WTC11 (cell line): ENCODE results near the gene CLEC4C. TPM values are rescaled to one million over a fixed set of nuclear protein-coding genes. Genes with fewer than 3 reads are reported as not detected.

ENCODE experiments used
- ATAC-seq: fragments of 200-7000 bp; cut with Tn5 transposase; 2 replicates; pipeline ENCODE4 v1.10.0; 2021; ENCODE audit warnings: mild to moderate bottlenecking, moderate library complexity
- CTCF ChIA-PET: fragments of 300-600 bp; sonication (Branson Sonifier 250); formaldehyde crosslinking; loops from one replicate; lab custom pipeline; 2021; ENCODE audit warnings: antibody characterized with exemption; lab: Charles Lee
- POLR2A ChIA-PET: fragments of 350-600 bp; sonication (Branson Sonifier 250); formaldehyde crosslinking; loops from one replicate; lab custom pipeline; 2021; ENCODE audit warnings: antibody characterized with exemption; lab: Charles Lee
- DNase-seq: peaks from one replicate; pipeline ENCODE4 v3.0.0; 2021; ENCODE audit warnings: low spot score
- H3K27ac Mint-ChIP-seq: 2 replicates; pipeline ENCODE4 v1.8.0; 2021; ENCODE audit warnings: mixed read lengths
- H3K27me3 Mint-ChIP-seq: 2 replicates; pipeline ENCODE4 v1.8.0; 2021; ENCODE audit warnings: low read depth, mild to moderate bottlenecking, moderate library complexity, mixed read lengths
- H3K36me3 Mint-ChIP-seq: 2 replicates; pipeline ENCODE4 v1.8.0; 2021; ENCODE audit warnings: mixed read lengths
- H3K4me1 Mint-ChIP-seq: 2 replicates; pipeline ENCODE4 v1.8.0; 2022; ENCODE audit warnings: mixed read lengths
- H3K4me3 Mint-ChIP-seq: 2 replicates; pipeline ENCODE4 v1.8.0; 2021; ENCODE audit warnings: mild to moderate bottlenecking, moderate library complexity, mixed read lengths
- H3K9me3 Mint-ChIP-seq: 2 replicates; pipeline ENCODE4 v1.8.0; 2021; ENCODE audit warnings: mixed read lengths
- ARID4B ChIP-seq: sonication (generic); formaldehyde crosslinking; IDR thresholded peaks from 2 replicates; pipeline ENCODE4 v1.8.0; 2023; ENCODE audit warnings: missing genetic modification reagents, mild to moderate bottlenecking, borderline replicate concordance
- CREB1 ChIP-seq: sonication (generic); formaldehyde crosslinking; IDR thresholded peaks from 2 replicates; pipeline ENCODE4 v1.8.0; 2023; ENCODE audit warnings: mild to moderate bottlenecking, missing genetic modification reagents
- ETV6 ChIP-seq: sonication (generic); formaldehyde crosslinking; IDR thresholded peaks from 2 replicates; pipeline ENCODE4 v1.8.1; 2022; ENCODE audit warnings: mild to moderate bottlenecking, missing genetic modification reagents
- FOXK1 ChIP-seq: sonication (generic); formaldehyde crosslinking; IDR thresholded peaks from 2 replicates; pipeline ENCODE4 v1.8.0; 2022; ENCODE audit warnings: mild to moderate bottlenecking, moderate library complexity, missing genetic modification reagents
- FOXP1 ChIP-seq: sonication (generic); formaldehyde crosslinking; IDR thresholded peaks from 2 replicates; pipeline ENCODE4 v1.8.0; 2022; ENCODE audit warnings: missing genetic modification reagents, mild to moderate bottlenecking, moderate library complexity, borderline replicate concordance
- FOXP4 ChIP-seq: sonication (generic); formaldehyde crosslinking; IDR thresholded peaks from 2 replicates; pipeline ENCODE4 v1.8.0; 2022; ENCODE audit warnings: mild to moderate bottlenecking, missing genetic modification reagents
- NFE2L1 ChIP-seq: sonication (generic); formaldehyde crosslinking; IDR thresholded peaks from 2 replicates; pipeline ENCODE4 v1.8.1; 2023; ENCODE audit warnings: missing genetic modification reagents
- SMAD3 ChIP-seq: sonication (generic); formaldehyde crosslinking; IDR thresholded peaks from 2 replicates; pipeline ENCODE4 v1.8.0; 2022; ENCODE audit warnings: missing genetic modification reagents, mild to moderate bottlenecking, borderline replicate concordance
- SOX15 ChIP-seq: fragments of 250-450 bp; sonication (Bioruptor Pico); IDR thresholded peaks from 2 replicates; pipeline ENCODE4 v1.9.0; 2021; ENCODE audit warnings: mild to moderate bottlenecking
- SP1 ChIP-seq: sonication (generic); formaldehyde crosslinking; conservative IDR thresholded peaks from 2 replicates; pipeline ENCODE4 v1.8.1; 2022; ENCODE audit warnings: missing genetic modification reagents
- TEAD1 ChIP-seq: sonication (generic); formaldehyde crosslinking; IDR thresholded peaks from 2 replicates; pipeline ENCODE4 v1.8.0; 2022; ENCODE audit warnings: mild to moderate bottlenecking, missing genetic modification reagents
- ZBTB21 ChIP-seq: sonication (generic); formaldehyde crosslinking; IDR thresholded peaks from 2 replicates; pipeline ENCODE4 v1.8.1; 2023; ENCODE audit warnings: mild to moderate bottlenecking, missing genetic modification reagents, borderline replicate concordance
- ZNF281 ChIP-seq: sonication (generic); formaldehyde crosslinking; IDR thresholded peaks from 2 replicates; pipeline ENCODE4 v1.8.0; 2023; ENCODE audit warnings: mild to moderate bottlenecking, missing genetic modification reagents
- ZNF425 ChIP-seq: fragments of 250-450 bp; sonication (Bioruptor Pico); conservative IDR thresholded peaks from 2 replicates; pipeline ENCODE4 v1.9.0; 2021; ENCODE audit warnings: mild to moderate bottlenecking
- total RNA-seq: library from RNA; stranded (reverse); gene quantifications from 3 replicates; pipeline ENCODE4 v1.2.3, GENCODE V29; 2021
- TF ChIP-seq, protein P1 (sequence below): sonication (generic); formaldehyde crosslinking; IDR thresholded peaks from 2 replicates; pipeline ENCODE4 v1.8.0; 2022; ENCODE audit warnings: mild to moderate bottlenecking, missing genetic modification reagents
- TF ChIP-seq, protein P2 (sequence below): sonication (generic); formaldehyde crosslinking; IDR thresholded peaks from 2 replicates; pipeline ENCODE4 v1.8.0; 2023; ENCODE audit warnings: missing genetic modification reagents

Gene CLEC4C
- total RNA-seq, 1 experiment from 2014 or later = 0.50 TPM

DNA sequence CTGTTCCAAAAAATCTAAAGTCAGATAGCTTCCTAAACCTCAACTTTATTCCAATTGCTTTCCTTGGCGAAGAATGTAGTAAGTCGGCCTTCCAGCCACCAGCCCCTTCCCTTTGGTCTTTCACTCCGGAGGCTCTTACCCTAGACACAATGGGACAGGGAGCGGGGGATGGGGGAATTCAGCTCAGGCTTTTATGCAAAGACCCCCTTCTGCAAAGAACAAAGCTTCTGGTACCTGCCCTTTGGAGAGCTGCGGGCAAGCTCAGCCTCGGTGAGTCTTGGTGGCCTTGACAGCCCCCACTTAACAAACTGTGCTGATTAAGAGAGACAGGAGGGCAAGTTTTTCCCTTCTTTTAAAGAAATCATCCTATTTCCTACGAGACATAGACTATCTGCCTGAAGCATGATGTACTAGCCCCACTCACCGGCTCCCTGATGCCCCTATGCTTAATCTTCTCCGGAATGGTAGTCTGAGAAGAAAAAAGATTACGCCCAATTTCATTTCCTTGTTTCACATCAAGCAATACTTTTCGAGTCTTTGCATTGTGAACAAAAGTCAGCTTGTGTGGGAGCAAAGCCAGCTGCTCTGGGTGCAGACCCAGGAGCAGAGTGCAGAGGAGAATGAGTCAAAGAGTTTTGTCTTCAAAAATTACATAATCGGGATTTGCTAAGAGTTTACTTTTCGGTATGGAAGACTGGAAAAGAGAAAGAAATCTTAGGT, 40.6 kb upstream of the CLEC4C start:
- Mint-ChIP-seq H3K27ac (peak overlapping the region; percentile 98), H3K4me1 (peaks cover 61% of the 10 kb centered on the region), H3K36me3 (peaks cover 26% of the 10 kb centered on the region), H3K27me3 (no peaks in the 10 kb centered on the region), H3K4me3 (peak overlapping the region; percentile 91), H3K9me3 (no peaks in the 10 kb centered on the region)
- TF ChIP-seq, protein P1, sequence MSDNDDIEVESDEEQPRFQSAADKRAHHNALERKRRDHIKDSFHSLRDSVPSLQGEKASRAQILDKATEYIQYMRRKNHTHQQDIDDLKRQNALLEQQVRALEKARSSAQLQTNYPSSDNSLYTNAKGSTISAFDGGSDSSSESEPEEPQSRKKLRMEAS (CRISPR knock-in tag) = no peak
- TF ChIP-seq TEAD1 (peak; percentile 49; the same call in 1 of the 2 replicates), ZNF425 (CRISPR knock-in tag) (no peak), SMAD3 (CRISPR knock-in tag) (no peak), ARID4B (no peak), FOXP4 (CRISPR knock-in tag) (no peak), FOXK1 (CRISPR knock-in tag) (0 out of 2 replicates have a peak, but pooled peaks have one; percentile 37), SP1 (peak; percentile 47; the same call in 1 of the 2 replicates), ZNF281 (CRISPR knock-in tag) (0 out of 2 replicates have a peak, but pooled peaks have one; percentile 55), FOXP1 (no peak), SOX15 (no peak), ETV6 (CRISPR knock-in tag) (peak; percentile 86), NFE2L1 (no peak), CREB1 (CRISPR knock-in tag) (no peak), ZBTB21 (CRISPR knock-in tag) (0 out of 2 replicates have a peak, but pooled peaks have one; percentile 19)
- TF ChIP-seq, protein P2, sequence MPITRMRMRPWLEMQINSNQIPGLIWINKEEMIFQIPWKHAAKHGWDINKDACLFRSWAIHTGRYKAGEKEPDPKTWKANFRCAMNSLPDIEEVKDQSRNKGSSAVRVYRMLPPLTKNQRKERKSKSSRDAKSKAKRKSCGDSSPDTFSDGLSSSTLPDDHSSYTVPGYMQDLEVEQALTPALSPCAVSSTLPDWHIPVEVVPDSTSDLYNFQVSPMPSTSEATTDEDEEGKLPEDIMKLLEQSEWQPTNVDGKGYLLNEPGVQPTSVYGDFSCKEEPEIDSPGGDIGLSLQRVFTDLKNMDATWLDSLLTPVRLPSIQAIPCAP (CRISPR knock-in tag) = no peak
- CTCF ChIA-PET = interaction anchor here (0.5 to 1.5 kb wide), 6 partner anchors 17 to 348 kb away, joined by 3 to 5 read pairs (median 3); no protein-coding TSS in a partner anchor
- ATAC-seq (peak; percentile 87), DNase-seq (peak; percentile 72)
- POLR2A ChIA-PET = interaction anchor here (0.6 to 1.5 kb wide), 4 partner anchors 11 to 115 kb away, joined by 3 to 4 read pairs (median 4); no protein-coding TSS in a partner anchor
